ENCODE measurements around the gene ILDR1. TPM values are rescaled to one million over a fixed set of nuclear protein-coding genes. Genes with fewer than 3 reads are reported as not detected.

Gene ILDR1
- not detected in 2 replicates for polyA plus RNA-seq

DNA sequence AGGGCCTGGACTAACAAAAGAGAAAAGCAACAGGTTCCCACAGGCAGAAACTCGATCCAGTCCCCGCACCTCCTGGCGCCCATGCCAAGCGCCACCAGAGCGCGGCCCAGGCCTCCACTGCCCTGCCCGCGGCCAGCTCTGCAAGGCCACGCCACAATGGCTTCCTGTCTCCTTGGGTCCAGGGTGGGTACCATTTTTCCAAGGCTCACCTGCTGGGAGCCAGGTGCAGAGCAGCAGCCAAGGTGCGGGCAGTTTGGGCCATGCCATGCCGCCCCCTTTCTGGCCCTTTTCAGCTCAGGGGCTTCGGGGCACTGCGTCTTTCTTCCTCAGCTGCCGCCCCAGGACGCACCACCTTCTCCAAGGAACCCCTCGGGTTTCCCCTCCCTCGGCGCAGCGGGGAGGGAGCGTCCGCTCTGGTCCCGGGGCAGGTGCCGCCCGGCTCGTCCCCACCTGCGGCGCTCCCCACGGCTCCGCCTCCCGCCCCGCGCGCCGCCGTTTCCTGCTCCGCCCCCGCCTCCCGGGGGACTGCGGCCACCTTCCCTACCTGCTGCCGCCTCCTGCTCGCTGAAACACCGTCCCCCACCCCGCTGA is at the start of gene ILDR1:
TSS of gene ILDR1 (minus strand) at position 437 of the 591 bp plus-strand sequence. CDS start at position 267, 170 bp downstream.

DNA sequence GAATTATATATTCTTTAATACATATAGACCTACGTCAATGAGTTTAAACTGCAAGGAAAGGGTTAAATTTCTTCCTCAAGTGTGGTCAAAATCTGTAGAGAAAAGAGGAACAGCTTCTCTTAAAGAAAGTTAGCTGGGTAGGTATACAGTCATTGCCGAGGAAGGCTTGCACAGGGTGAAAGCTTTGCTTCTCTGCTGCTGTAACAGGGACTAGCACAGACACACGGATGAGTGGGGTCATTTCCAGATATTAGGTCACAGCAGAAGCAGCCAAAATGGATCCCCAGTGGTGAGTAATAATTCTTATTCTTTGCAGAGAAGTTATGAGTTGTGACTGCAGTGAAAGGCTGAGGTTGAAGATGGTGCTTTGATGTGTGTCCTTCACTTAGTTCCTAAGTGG is 33.2 kb upstream of the ILDR1 start, which contains the start of gene CD86:
TSS of gene CD86 (plus strand) at position 148 of the 400 bp plus-strand sequence. CDS start at position 276, 128 bp downstream.

Other genes with a start within 250 kb of the ILDR1 start
- 17.8 and 19.2 TPM in 2 replicates for gene IQCB1, start 187.2 kb downstream of the ILDR1 start, polyA plus RNA-seq
- 23.2 and 36.4 TPM in 2 replicates for gene EAF2, start 187.0 kb downstream of the ILDR1 start, polyA plus RNA-seq
- 1.6 and 4.4 TPM in 2 replicates for gene SLC15A2, start 127.8 kb downstream of the ILDR1 start, polyA plus RNA-seq
- gene CD86, start 33.1 kb upstream of the ILDR1 start, polyA plus RNA-seq, result not detected in 2 replicates
- not detected in 2 replicates for gene CASR, start 161.4 kb upstream of the ILDR1 start, polyA plus RNA-seq

All from Purkinje cell (primary cell).